HG03571 (cell line): ENCODE results near the gene BRF1.
"Not testable (repeated sequence)": the region's sequence is repeated elsewhere in the genome, so short reads cannot be mapped to it uniquely, and the experiment has no call there.

Experiments used
- ATAC-seq: cut with Tn5 transposase; IDR thresholded peaks from one replicate; pipeline ENCODE4 v1.9.1; 2021; ENCODE audit not compliant: unreplicated experiment

BRF1 gene

GRCh38 chr14:105315941-105316576, 15.3 kb upstream of the BRF1 start:
- no peak for ATAC-seq

DNA sequence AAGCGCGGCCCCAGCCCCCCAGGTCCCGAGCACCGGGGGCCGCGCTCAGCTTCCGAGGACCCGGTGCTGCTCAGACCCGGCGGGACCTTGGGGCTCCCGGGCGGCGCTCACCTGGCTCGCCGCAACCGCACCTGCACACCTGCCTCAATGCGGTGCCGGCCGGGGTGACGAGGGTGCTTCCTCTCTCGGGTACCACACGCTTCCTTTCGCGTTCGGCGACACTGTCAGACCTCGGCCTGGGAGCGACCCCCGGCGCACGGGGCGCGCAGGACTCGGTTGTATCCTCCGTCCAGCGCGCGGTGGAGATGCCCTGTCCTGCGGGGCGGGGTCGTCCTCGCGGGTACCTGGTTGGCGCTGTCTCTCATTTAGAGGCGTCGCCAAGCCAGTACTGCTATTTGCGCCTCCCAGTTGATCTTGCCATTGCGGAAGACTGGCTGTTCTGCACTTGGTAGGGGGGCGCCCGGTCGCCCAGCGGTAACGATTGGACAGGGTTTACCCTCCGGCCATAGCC, 14.5 kb upstream of the BRF1 start:
- no peak for ATAC-seq

GRCh38 chr14:105314287-105315200, 13.7 kb upstream of the BRF1 start, which contains the start of gene PACS2:
Gene PACS2 (plus strand): TSS chr14:105314748. CDS start chr14:105314919, 171 bp downstream.
- peak; percentile 46 for ATAC-seq

DNA sequence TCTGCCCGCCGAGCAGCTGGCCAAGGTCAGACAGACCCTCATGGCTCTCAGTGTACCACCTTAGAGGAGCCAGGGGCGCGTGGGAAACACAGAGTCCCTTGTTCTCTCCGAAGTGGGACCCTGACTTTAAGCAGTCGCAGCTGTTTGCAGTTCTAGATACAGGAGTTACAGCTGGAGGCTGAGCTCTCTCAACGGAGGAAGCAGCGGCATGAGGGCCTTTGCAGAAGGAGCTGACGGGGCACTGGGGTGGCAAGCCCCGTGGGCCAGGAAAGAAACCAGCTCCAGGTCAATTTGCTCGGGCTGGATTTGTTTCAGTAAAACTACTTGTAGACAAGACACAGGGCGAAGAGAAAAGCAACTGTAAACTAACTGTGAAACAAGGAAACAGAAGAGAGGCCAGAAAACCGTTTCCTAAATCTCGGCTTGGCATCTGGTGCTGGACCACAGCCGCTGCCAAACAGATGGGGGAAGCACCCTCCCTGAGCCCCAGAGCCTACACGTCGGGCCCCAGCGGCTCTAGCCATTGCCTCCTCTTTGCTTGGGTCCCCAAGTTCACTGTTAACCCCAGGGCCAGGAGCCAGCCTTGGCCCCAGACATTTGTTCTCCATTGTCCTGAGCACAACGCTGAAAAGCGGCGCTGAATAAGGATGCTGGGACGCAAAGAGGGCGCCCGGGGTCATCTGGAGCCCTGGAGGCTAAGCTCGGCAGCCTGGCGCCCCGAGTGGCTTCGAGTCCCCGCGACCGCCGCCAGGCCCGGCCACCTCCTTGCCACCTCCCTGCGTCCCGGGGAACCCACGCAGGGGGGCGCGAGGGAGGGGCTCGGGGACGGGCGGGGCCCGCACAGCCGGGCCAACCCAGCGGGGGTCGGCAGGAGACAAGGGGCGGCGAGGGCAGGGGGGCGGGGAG, 12.8 kb upstream of the BRF1 start:
- peak; percentile 20 for ATAC-seq

- ATAC-seq, result no peak
These were observed 12.2 kb upstream of the BRF1 start for GRCh38 chr14:105312973-105313372.

- ATAC-seq, result no peak
These were observed 11.0 kb upstream of the BRF1 start for GRCh38 chr14:105311838-105312237.

DNA sequence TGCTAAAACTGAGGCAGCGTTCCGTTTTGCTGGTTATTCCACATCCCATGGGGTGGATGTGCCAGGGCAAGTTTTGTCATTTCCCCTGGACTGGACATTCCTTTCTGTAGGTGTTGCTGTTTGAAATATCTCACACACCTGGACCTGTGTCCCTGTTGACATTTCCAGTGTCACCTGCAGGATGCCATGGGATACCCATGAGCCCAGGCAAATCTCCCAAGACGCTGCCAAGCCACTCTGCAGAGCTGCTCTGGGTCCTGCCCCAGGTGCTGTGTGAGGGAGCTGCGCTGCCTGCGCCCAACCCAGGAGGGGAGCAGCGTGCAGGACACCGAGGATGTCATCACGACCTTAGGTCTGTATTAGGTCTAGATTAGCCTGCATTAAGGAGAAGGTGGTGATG, 8.6 kb upstream of the BRF1 start:
- ATAC-seq, result no peak

- no peak for ATAC-seq
These were observed 6.4 kb upstream of the BRF1 start for GRCh38 chr14:105307052-105307727.

DNA sequence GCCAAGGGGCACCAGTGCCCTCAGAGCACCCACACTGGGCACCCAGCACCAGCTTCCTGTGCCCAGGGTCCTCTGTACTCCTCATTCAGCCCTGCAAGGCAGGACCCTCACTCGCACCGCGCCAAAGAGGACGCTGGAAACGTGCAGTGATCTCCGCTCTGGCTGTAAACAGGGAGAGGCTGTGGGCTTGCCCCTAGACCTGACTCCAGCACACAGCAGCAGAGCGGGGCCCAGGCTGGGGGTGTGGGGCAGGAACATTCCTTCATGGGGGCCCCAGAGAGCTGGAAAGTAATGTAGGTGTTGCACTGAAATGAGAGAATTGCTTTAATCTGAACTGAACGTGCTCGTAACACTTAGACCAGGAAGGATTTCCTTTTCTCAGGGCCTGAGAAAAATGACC, 5.0 kb upstream of the BRF1 start:
- ATAC-seq, result no peak

GRCh38 chr14:105305345-105305744, 4.5 kb upstream of the BRF1 start:
- no peak for ATAC-seq

- no peak for ATAC-seq
These were observed 3.8 kb upstream of the BRF1 start for GRCh38 chr14:105304565-105304964.

DNA sequence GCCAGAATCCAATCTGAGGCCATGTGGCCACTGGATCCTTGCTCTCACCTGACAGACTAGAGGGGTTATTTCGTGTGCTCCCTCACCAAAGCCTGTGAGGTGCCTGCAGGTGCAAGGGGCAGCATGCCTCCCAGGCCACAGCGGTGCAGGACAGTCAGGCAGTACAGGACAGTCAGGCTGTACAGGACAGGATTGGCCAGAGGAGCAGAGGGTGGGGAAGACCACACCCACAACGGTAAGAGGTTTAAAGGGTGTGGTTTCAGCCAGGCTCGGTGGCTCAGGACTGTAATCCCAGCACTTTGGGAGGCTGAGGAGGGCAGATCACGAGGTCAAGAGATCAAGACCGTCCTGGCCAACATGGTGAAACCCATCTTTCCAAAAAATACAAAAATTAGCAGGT, 3.1 kb upstream of the BRF1 start:
- ATAC-seq, result no peak

DNA sequence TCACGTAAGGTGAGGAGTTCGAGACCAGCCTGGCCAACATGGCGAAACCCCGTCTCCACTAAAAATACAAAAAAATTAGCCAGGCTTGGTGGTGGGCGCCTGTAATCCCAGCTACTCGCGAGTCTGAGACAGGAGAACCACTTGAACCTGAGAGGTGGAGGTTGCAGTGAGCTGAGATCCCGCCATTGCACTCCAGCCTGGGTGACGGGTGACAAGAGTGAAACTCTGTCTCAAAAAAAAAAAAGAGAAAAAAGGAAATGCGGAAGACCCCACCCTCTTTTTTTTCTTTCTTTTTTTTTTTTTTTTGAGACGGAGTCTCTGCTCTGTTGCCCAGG, 1.1 kb upstream of the BRF1 start:
- ATAC-seq, result not testable (repeated sequence)

DNA sequence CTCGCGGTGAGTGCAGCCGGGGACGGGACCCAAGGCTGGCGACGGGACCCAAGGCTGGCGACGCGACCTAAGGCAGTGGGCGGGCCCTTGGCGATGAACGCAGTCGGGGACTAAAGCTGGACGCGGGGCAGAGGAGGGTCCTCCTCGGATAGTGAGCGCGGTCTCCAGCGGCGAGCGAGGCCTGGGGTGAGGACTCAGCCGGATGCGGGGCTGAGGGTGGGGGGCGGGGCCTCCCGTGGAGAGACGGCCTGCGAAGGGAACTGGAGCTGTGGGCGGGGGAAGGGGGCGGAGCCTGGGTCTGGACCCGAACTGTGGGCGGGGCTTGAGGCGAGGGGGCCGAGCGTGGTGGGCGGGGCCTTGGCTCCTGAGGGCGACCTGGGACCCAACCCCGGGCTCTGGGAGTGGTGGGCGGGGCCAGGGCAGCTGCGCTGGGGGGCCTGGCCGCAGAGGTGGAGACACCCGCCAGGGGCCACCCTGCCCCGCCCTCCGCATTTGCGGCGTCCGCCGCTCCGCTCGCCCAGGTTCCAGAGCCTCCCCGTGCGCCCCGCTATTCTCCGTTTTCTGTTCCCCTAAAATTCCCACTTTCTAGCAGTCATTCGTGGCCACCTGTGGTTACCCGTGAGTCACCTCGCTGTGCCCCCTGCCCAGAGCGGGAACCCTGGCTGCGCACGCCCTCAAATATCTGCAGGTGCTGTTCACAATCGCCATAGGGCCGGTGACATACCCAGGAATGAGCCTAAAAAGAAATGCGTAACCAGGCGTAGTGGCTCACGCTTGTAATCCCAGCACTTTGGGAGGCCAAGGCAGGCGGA, 508 bp upstream of the BRF1 start:
- ATAC-seq, result peak; percentile 55

GRCh38 chr14:105299654-105300541, 903 bp downstream of the BRF1 start:
- peak; percentile 18 for ATAC-seq

GRCh38 chr14:105297311-105297710, 3.5 kb downstream of the BRF1 start:
- ATAC-seq, result not testable (repeated sequence)

- peak; percentile 56 for ATAC-seq
These were observed 6.6 kb downstream of the BRF1 start for GRCh38 chr14:105294142-105294597.

- no peak for ATAC-seq
These were observed 7.7 kb downstream of the BRF1 start for GRCh38 chr14:105292826-105293711.
